Right cardiac atrium (tissue), 5 donors: ENCODE data around the gene MAPKAPK2. TPM values are rescaled to one million over a fixed set of nuclear protein-coding genes. Genes with fewer than 3 reads are reported as not detected.

Experiments
- ATAC-seq, 2 donors: fragments of 200-7000 bp; cut with Tn5 transposase; one replicate each; pipeline versions ENCODE4 v1.8.0 to v1.9.1; 2020; ENCODE audit warnings: moderate library complexity in 2 of 2, mild to moderate bottlenecking in 1 of 2
- DNase-seq, 3 donors: peaks; one replicate each; pipeline ENCODE4 v3.0.0-alpha.2; 2020
- H3K27ac ChIP-seq: one replicate; pipeline ENCODE4 v1.5.1; 2013; ENCODE audit warnings: mild to moderate bottlenecking, low read length, control low read depth, moderate library complexity
- H3K27me3 ChIP-seq: one replicate; pipeline ENCODE4 v1.6.1; 2013; ENCODE audit not compliant: control insufficient read depth, insufficient read depth
- H3K4me1 ChIP-seq: one replicate; pipeline ENCODE4 v1.6.1; 2013; ENCODE audit warnings: low read length; ENCODE audit not compliant: control insufficient read depth, insufficient read depth
- H3K4me3 ChIP-seq: one replicate; pipeline ENCODE4 v1.5.1; 2013; ENCODE audit warnings: low read length, control low read depth
- H3K9me3 ChIP-seq: one replicate; pipeline ENCODE4 v1.6.1; 2013; ENCODE audit warnings: low read length; ENCODE audit not compliant: control insufficient read depth
- WGBS: extraction: QIAGEN DNeasy Blood & Tissue Kit; methylation state at CpG from one replicate; pipeline ENCODE4 v1.1.7; 2013; 5-methylcytosine and 5-hydroxymethylcytosine counted together
- intact Hi-C, 4 donors: fragments of 100-400 bp; cut with DNase I; formaldehyde crosslinking; loops; one replicate each; pipeline versions ENCODE4 v1.11.0 to v1.14.0; 2022 to 2023
- polyA plus RNA-seq: library from polyadenylated mRNA; stranded (reverse); fragments of 200-250 nt; gene quantifications from one replicate; pipeline ENCODE4 v1.2.3, GENCODE V29; 2013
- total RNA-seq, 4 donors: library from RNA; stranded (reverse); fragmentation: NEBNext Ultra II Directional; extraction: Animal tissue kit (Norgen Biotek cat#: 25700); gene quantifications; one replicate each; pipeline ENCODE4 v1.2.1, GENCODE V29; 2021
- donor health status: healthy with polysubstance abuse.
- donor health status: DM: no; HTN: yes; CAD: no.
- donor health status: DM: no; HTN: no; CAD: no.
- donor health status: DM: no; HTN: yes; CAD: no; lungs with severe emphysema.
- donor health status: DM: yes; HTN: yes; CAD: no.

MAPKAPK2 gene
- total and polyA plus RNA-seq, 5 donors: 129 to 221 (median 212) TPM

DNA sequence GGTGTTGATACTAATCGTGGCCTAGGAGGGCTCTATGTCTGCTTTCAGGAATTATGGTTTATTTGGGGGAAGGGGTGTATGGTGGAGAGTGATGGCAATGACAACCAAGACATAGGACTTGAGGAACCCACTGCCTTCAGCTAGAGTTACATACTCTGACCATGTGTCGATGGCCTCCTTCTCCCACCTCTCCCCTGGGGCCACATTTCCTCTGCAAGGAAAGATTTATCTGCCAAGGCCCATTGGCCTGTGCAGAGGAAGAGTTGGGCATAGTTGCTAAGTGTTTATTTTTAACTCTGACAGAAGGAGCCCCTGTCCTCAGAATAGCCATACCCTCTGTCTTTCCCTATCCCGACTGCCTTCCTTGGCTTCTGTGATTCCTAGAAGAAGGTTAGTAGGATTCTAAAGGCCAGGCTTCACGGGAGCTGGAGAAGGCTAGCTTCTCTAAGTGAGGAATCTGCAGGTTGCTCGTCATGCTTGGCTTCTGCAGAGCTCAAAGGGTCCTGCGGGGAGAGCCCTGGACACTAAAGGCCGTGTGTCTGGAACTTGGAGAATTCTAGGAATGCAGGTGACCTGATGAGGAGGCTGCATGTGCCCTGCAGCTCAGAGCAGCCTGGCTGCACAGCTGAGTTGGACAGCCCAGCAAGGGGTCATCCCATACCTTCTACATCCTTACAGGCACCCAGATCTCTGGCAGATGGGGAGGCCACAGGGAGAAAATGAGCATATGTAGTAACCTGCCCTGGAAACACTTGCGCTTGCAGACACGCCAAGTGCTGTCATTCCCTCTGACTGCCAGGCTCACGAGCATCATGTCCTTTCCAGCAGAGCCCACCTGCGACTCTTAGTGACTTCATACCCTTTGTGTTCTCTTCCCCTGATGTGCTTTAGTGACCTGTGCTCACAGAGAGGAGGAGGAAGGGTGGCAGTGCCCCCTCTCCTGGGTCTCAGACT, 9.7 kb downstream of the MAPKAPK2 start:
- H3K4me3 ChIP-seq: no peak overlapping the region

DNA sequence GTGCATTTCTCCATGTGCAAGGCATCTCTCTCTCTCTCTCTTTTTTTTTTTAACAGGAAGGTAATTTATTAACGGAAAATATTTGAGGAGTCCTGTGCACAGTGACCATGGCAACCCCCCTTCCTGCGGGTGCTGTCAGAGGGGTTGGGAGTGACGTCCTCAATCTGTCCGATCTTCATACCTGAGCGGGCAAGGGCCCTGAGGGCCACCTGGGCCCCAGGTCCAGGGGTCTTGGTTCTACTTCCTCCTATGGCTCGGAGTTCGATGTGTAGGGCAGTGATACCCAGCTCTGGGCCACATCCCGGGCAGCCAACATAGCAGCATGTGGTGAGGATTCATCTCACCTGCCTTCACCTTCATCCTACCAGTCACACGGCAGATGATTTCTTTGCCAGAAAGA, 11.0 kb downstream of the MAPKAPK2 start:
- 71% methylated on average over 9 of the region's 9 CpGs for WGBS
- no peak for ATAC-seq

More for the DNA sequence above, 9.7 kb downstream of the MAPKAPK2 start:
- ATAC-seq (no peak), DNase-seq (no peak)
- Histone ChIP-seq H3K4me1 (peaks cover 76% of the 10 kb centered on the region), H3K9me3 (no peaks in the 10 kb centered on the region), H3K27me3 (no peaks in the 10 kb centered on the region), H3K27ac (peak overlapping the region; percentile 100)
- WGBS: 43% methylated on average over 11 of the region's 11 CpGs
- intact Hi-C loops: no loop called here

DNA sequence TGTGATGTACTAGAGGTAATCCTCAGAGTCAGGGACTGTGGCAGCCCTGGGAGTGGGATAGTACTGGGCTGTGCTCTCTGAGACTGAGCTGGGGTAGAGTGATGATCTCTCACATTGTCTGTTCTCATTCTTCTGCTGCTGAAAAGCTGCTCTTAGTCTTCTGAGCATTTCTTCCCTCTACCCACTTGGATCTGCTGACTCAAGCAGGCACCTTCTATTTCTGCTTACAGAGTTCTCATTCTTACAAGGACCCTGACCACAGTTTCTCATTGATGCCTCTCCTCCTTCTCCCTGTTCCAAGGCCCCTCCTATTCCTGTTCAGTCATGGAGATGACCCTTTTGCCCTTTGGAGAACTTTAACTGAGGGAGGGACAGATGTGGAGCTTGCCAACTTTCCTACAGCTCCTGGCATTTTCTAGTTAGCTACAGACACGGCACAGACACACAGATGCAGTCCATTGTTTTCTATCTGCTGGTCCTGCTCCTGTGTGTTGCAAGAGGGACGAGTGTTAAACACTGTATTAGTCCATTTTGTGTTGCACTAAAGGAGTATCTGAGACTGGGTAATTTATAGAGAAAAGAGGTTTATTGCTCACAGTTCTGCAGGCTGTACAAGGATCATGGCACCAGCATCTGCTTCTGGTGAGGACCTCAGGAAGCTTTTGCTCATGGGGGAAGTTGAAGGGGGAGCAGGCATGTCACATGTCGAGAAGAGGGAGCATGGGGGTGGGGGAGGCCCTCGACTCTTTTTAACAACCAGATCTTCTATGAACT, 12.3 kb downstream of the MAPKAPK2 start:
- intact Hi-C loops: no loop called here
- DNase-seq (no peak), ATAC-seq (peak; percentile 9 to 65)
- 46% methylated on average over 4 of the region's 4 CpGs for whole genome bisulfite sequencing
- Histone ChIP-seq H3K27me3 (no peaks in the 10 kb centered on the region), H3K4me3 (no peak overlapping the region), H3K4me1 (peaks cover 69% of the 10 kb centered on the region), H3K9me3 (no peaks in the 10 kb centered on the region), H3K27ac (peak overlapping the region; percentile 71)

More for the DNA sequence above, 11.0 kb downstream of the MAPKAPK2 start:
- DNase-seq: no peak
- Histone ChIP-seq H3K9me3 (no peaks in the 10 kb centered on the region), H3K4me3 (no peak overlapping the region), H3K27ac (no peak overlapping the region), H3K4me1 (peaks cover 76% of the 10 kb centered on the region), H3K27me3 (no peaks in the 10 kb centered on the region)
- intact Hi-C loops: no loop called here

DNA sequence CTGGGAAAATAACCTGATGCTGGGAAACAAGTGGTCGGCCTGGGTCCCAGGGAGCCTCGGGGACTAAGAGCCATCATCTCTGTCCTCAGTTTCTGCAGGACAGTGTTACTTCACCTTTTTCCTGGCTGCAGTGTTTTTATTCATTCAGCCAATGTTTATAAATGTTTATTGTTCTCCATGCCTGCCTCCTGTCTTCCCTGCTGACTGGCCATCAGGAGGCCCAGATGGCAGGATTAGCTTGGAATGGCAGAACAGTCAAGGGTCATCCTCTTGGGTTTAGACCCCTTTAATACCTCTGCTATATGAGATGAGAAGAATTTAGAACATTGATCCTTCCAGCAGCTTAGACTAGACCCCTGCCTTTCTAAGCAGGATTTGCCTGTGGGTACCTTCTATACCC, 13.3 kb downstream of the MAPKAPK2 start:
- Histone ChIP-seq H3K9me3 (no peaks in the 10 kb centered on the region), H3K4me1 (peaks cover 66% of the 10 kb centered on the region), H3K27me3 (no peaks in the 10 kb centered on the region), H3K4me3 (no peak overlapping the region), H3K27ac (peak overlapping the region; percentile 71)
- DNase-seq (no peak), ATAC-seq (no peak)
- intact Hi-C loops: no loop called here
- WGBS: 93% methylated on average over 2 of the region's 2 CpGs

DNA sequence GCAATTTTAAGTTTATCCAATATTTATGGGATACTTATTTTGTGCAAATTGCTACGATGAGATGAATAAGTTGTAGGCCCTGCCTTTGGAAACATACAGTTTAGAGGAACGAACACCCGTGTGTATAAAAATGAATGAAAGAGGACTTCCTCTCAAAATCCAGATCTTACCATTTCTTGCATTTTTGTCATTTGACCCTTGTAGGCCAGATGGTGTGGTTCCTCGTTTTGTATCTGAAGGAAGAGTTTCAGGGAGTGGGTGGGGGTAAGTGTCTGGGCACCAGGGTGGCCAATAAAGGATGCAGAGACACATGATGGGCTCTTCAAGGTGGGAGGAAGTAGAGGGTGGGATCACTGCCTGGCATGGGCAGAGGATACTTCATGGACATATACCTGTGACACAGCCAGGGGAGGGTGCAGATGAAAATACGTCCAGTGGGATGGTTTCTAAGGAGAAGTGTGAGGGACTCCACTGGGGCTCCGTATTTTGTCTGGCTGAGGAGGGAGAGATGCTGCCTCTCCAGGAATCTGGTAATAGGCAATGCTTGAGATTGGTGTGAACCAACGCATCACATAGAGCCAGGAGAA, 14.4 kb downstream of the MAPKAPK2 start:
- Histone ChIP-seq H3K27ac (peak overlapping the region; percentile 79), H3K9me3 (no peaks in the 10 kb centered on the region), H3K4me3 (no peak overlapping the region), H3K4me1 (peaks cover 61% of the 10 kb centered on the region), H3K27me3 (no peaks in the 10 kb centered on the region)
- DNase-seq (no peak), ATAC-seq (no peak)
- 74% methylated on average over 7 of the region's 7 CpGs for WGBS
- intact Hi-C loops: no loop called here

DNA sequence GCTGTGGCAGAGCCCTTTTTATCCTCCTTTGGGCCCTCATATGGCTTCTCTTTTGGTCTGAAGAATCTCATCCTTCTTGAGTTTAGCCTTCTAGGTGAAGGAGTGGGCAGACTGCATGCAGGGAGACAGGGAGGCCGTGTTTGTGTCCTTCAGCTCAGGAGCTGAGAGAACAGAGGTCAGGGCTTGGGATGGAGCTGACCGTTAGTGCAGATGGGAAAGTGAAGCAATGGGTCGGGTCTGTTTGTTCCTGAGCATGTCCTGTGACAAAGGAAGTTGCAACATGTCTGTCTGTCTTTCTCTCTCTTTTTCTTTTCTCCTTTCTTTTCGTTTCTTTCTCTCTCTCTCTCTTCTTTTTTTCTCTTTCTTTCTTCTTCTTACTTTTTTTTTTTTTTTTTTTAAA, 14.9 kb downstream of the MAPKAPK2 start:
- no peak for DNase-seq
- H3K4me3 ChIP-seq: no peak overlapping the region
- 38% methylated on average over 4 of the region's 4 CpGs for WGBS
- H3K9me3 ChIP-seq: no peaks in the 10 kb centered on the region
- peaks cover 61% of the 10 kb centered on the region for H3K4me1 ChIP-seq
- no peak for ATAC-seq
- no peaks in the 10 kb centered on the region for H3K27me3 ChIP-seq
- H3K27ac ChIP-seq: peak overlapping the region; percentile 79
- intact Hi-C loops: no loop called here

DNA sequence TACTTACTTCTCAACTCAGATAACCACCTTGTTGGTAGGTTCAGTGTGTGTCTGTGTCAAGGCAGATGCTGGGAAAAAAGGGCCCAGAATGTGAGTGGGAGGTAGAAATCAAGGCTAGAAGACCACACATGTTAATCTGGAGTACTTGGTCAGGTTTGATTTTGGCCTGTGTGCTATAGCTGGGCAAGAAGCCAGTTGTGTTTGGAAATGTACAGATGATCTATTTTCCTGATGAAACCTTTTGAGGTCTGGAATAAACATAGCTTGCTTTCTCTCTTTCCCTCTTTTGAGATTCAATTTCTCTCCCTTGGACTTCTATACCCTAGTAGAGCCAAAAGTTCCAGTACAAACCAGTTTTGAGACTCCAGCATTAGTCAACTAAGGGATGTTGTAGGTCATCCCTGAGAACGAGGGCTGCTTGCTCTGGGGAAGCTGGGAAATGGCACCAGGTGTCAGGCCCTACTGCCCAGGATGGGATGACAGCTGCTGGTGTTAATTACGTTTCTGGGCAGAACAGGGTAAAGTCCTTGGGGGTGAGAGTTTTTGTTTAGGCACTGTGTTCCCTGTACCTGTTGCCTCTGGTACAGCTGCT, 15.8 kb downstream of the MAPKAPK2 start:
- no peak overlapping the region for H3K4me3 ChIP-seq
- H3K27me3 ChIP-seq: no peaks in the 10 kb centered on the region
- peak in 1 of 2 donors; percentile 18 for ATAC-seq
- H3K4me1 ChIP-seq: peaks cover 61% of the 10 kb centered on the region
- H3K27ac ChIP-seq: peak overlapping the region; percentile 73
- intact Hi-C loops: no loop called here
- H3K9me3 ChIP-seq: no peaks in the 10 kb centered on the region
- no peak for DNase-seq
- whole genome bisulfite sequencing: 28% methylated on average over 2 of the region's 2 CpGs

DNA sequence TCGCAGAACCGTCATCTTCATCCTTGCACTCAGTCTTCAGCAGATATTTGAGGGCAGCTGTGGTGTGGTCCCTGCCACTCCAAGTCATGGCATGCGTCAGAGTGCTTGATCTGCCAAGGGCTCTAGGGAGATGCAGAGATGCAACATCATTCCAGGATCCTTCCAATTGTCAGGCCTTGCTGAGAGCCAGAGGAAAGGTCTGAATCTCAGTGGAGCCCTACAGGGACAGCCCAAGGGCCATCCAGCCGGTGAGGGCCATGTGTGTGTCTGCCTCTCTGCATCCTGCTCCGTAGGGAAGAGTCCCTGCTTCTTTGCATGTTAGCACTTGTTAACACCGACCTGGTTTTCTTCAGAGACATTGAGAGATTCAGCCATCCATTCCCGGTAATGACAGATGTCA, 17.6 kb downstream of the MAPKAPK2 start:
- Histone ChIP-seq H3K27me3 (no peaks in the 10 kb centered on the region), H3K27ac (no peak overlapping the region), H3K9me3 (no peaks in the 10 kb centered on the region), H3K4me3 (no peak overlapping the region), H3K4me1 (peaks cover 68% of the 10 kb centered on the region)
- DNase-seq: no peak
- 60% methylated on average over 7 of the region's 7 CpGs for WGBS
- intact Hi-C loops: no loop called here
- ATAC-seq: no peak

DNA sequence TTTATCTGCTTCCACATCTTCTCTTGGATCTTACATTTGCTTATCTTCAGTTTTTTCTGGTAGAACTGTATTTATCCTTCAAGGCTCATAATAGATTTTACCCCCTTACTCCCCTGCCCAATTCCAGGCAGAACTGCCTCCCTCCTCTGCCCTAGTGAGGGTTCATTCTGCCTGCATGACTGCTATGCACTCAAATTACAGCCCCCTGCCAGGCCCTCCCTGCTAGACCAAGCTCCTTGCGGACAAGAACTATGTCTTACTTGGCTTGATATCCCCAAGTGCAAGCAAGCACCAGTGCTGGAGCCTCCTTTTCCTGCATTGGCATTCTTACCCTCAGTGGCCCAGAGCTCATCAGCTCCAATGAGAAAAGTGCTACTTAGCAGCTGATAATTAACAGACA, 18.1 kb downstream of the MAPKAPK2 start:
- 64% methylated on average over 1 of the region's 1 CpG for WGBS
- peaks cover 67% of the 10 kb centered on the region for H3K4me1 ChIP-seq
- H3K4me3 ChIP-seq: no peak overlapping the region
- H3K9me3 ChIP-seq: no peaks in the 10 kb centered on the region
- H3K27me3 ChIP-seq: no peaks in the 10 kb centered on the region
- ATAC-seq: no peak
- H3K27ac ChIP-seq: peak overlapping the region; percentile 14
- no peak for DNase-seq
- intact Hi-C loops: no loop called here

DNA sequence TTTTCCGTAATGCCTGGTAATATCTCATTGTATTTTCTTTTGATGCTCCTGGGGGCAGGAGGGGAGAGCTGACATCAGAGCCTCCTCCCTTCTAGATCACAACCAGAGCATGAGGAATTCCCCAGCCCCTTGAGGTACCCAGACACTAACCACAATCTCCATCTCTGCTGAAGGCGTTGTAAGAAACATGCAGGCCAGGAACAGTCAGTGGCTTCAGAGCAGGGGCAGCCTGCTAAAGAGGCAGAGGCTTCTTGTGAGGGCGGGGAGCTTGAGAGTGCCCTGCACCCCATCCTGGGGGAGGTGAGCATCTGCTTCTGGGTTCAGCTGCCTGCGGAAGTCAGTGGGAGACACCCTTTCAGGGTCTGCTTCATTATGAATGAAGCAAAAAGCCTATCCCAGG, 19.0 kb downstream of the MAPKAPK2 start:
- Histone ChIP-seq H3K4me3 (no peak overlapping the region), H3K27me3 (no peaks in the 10 kb centered on the region), H3K4me1 (peaks cover 67% of the 10 kb centered on the region), H3K27ac (no peak overlapping the region), H3K9me3 (no peaks in the 10 kb centered on the region)
- WGBS: 60% methylated on average over 4 of the region's 4 CpGs
- ATAC-seq (no peak), DNase-seq (peak in 1 of 3 donors; percentile 23)
- intact Hi-C loops: no loop called here
